HepG2 (cell line): ENCODE data around the gene ABHD6. TPM values are rescaled to one million over a fixed set of nuclear protein-coding genes. Genes with fewer than 3 reads are reported as not detected.

ENCODE experiments used
- AKNA ChIP-seq: sonication (generic); formaldehyde crosslinking; IDR thresholded peaks from 2 replicates; pipeline ENCODE4 v1.4.0; 2020; ENCODE audit warnings: missing genetic modification reagents, borderline replicate concordance
- DMTF1 ChIP-seq: sonication (generic); formaldehyde crosslinking; IDR thresholded peaks from 2 replicates; pipeline ENCODE4 v1.4.0; 2020; ENCODE audit warnings: mild to moderate bottlenecking, missing genetic modification reagents
- HNF1B ChIP-seq: sonication (generic); formaldehyde crosslinking; IDR thresholded peaks from 2 replicates; pipeline ENCODE4 v1.5.1; 2020; ENCODE audit warnings: mild to moderate bottlenecking, moderate library complexity, missing genetic modification reagents
- IKZF1 ChIP-seq: fragments of 450-650 bp; IDR thresholded peaks from 2 replicates; pipeline ENCODE4 v1.7.1; 2016
- MTERF4 ChIP-seq: sonication (generic); formaldehyde crosslinking; IDR thresholded peaks from 2 replicates; pipeline ENCODE4 v1.8.0; 2023; ENCODE audit warnings: mild to moderate bottlenecking, missing genetic modification reagents
- NAIF1 ChIP-seq: sonication (generic); formaldehyde crosslinking; IDR thresholded peaks from 2 replicates; pipeline ENCODE4 v1.5.0; 2020; ENCODE audit warnings: mild to moderate bottlenecking, missing genetic modification reagents, borderline replicate concordance
- NFKBIZ ChIP-seq: IDR thresholded peaks from 2 replicates; pipeline ENCODE4 v1.6.1; 2018; ENCODE audit warnings: missing genetic modification reagents, missing compliant biosample characterization
- ONECUT2 ChIP-seq: sonication (generic); formaldehyde crosslinking; IDR thresholded peaks from 2 replicates; pipeline ENCODE4 v1.4.0; 2020; ENCODE audit warnings: missing genetic modification reagents
- PREB ChIP-seq: sonication (generic); formaldehyde crosslinking; IDR thresholded peaks from 2 replicates; pipeline ENCODE4 v1.4.0; 2020; ENCODE audit warnings: missing genetic modification reagents
- TARDBP ChIP-seq: sonication (generic); formaldehyde crosslinking; IDR thresholded peaks from 2 replicates; pipeline ENCODE4 v1.8.0; 2022; ENCODE audit warnings: mild to moderate bottlenecking, missing genetic modification reagents
- ZNF34 ChIP-seq: sonication (generic); formaldehyde crosslinking; IDR thresholded peaks from 2 replicates; pipeline ENCODE4 v1.4.0; 2020; ENCODE audit warnings: mild to moderate bottlenecking, missing genetic modification reagents, borderline replicate concordance
- ZNF513 ChIP-seq: sonication (generic); formaldehyde crosslinking; conservative IDR thresholded peaks from 2 replicates; pipeline ENCODE4 v1.5.0; 2020; ENCODE audit warnings: missing genetic modification reagents
- polyA plus RNA-seq, 8 experiments: library from polyadenylated mRNA; depleted of rRNA in 3 of 8; stranded (reverse) in 7 of 8; unstranded in 1 of 8; fragments of >200 nt; fragmentation: Illumina TruSeq in 4 of 8; extraction: Trizol in 4 of 8; gene quantifications; 2 replicates each; pipeline versions ENCODE4 v1.2.1 to v1.2.3, GENCODE V29; 2011 to 2016; ENCODE audit warnings: low read depth in 4 of 8, missing spikeins in 1 of 8, mixed read lengths in 1 of 8; ENCODE audit not compliant: insufficient read depth in 1 of 8
- total RNA-seq, 5 experiments: library from RNA; depleted of rRNA; stranded (reverse); fragments of >200 nt; fragmentation: Illumina TruSeq; extraction: Trizol; gene quantifications; 2 replicates each; pipeline ENCODE4 v1.2.3, GENCODE V29; 2016; ENCODE audit warnings: low read depth in 1 of 5
- TF ChIP-seq, protein P1 (sequence below): IDR thresholded peaks from 2 replicates; pipeline ENCODE4 v1.6.1; 2016

ABHD6 gene
- total and polyA plus RNA-seq, 2 of the 13 experiments (the other 11 are each of a cell fraction or from before 2014, with no cell fraction given), result 9.0 to 17.2 TPM

DNA sequence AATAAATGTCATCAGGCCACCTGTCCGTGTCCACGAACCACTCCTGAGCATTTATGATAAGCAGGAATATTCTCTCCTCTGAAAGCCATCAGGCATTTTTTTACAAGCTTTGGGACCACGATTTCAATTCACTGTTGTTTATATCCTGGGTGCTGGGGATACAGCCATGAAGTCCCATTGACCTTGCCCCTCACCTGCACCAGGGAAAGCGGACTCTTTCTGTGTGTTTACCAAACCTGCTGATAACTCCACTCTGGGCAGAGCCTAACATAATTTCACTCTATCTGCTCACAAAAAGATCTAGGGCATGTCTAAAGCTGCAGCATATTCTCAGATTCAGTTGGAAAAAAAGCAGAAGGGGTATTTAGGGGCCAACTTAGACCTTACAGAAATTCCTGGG lies 31.6 kb upstream of the ABHD6 start (continued):
- TF ChIP-seq ZNF513 (CRISPR knock-in tag), result no peak
- no peak for TF ChIP-seq MTERF4 (CRISPR knock-in tag)
- TF ChIP-seq ZNF34 (CRISPR knock-in tag), result no peak
- TF ChIP-seq, protein P1, sequence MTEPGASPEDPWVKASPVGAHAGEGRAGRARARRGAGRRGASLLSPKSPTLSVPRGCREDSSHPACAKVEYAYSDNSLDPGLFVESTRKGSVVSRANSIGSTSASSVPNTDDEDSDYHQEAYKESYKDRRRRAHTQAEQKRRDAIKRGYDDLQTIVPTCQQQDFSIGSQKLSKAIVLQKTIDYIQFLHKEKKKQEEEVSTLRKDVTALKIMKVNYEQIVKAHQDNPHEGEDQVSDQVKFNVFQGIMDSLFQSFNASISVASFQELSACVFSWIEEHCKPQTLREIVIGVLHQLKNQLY (CRISPR knock-in tag), result no peak
- no peak for TF ChIP-seq ONECUT2 (CRISPR knock-in tag)
- TF ChIP-seq NFKBIZ (CRISPR knock-in tag), result no peak
- TF ChIP-seq TARDBP (CRISPR knock-in tag), result no peak
- TF ChIP-seq HNF1B (CRISPR knock-in tag), result no peak
- no peak for TF ChIP-seq NAIF1
- no peak for TF ChIP-seq AKNA (CRISPR knock-in tag)
- TF ChIP-seq IKZF1, result no peak
- no peak for TF ChIP-seq PREB (CRISPR knock-in tag)
- TF ChIP-seq DMTF1 (CRISPR knock-in tag), result no peak
